HepG2 (cell line): ENCODE data around the gene POC1A. TPM values are rescaled to one million over a fixed set of nuclear protein-coding genes. Genes with fewer than 3 reads are reported as not detected.

Source experiments
- CC2D1A ChIP-seq: sonication (generic); formaldehyde crosslinking; IDR thresholded peaks from 2 replicates; pipeline ENCODE4 v1.8.1; 2023; ENCODE audit warnings: mild to moderate bottlenecking, missing genetic modification reagents
- GATA4 ChIP-seq: sonication (generic); IDR thresholded peaks from 2 replicates; pipeline ENCODE4 v1.6.1; 2016; ENCODE audit warnings: antibody characterized with exemption, low read depth, borderline replicate concordance
- HCFC1 ChIP-seq: fragments of 150-350 bp; IDR thresholded peaks from 2 replicates; pipeline ENCODE4 v1.6.1; 2014; ENCODE audit warnings: low read depth, low read length
- IRF1 ChIP-seq: sonication (generic); formaldehyde crosslinking; IDR thresholded peaks from 2 replicates; pipeline ENCODE4 v1.4.0; 2020; ENCODE audit warnings: low read depth, mild to moderate bottlenecking, missing genetic modification reagents
- MYNN ChIP-seq: sonication (generic); formaldehyde crosslinking; IDR thresholded peaks from 2 replicates; pipeline ENCODE4 v1.4.0; 2020; ENCODE audit warnings: mild to moderate bottlenecking, low read depth, missing genetic modification reagents
- RBAK ChIP-seq: sonication (generic); formaldehyde crosslinking; IDR thresholded peaks from 2 replicates; pipeline ENCODE4 v1.5.1; 2020; ENCODE audit warnings: mild to moderate bottlenecking, missing genetic modification reagents
- REST ChIP-seq, 2 experiments: IDR thresholded peaks; 2 replicates each; pipeline ENCODE4 v1.6.1; 2011 to 2012; ENCODE audit warnings: low read length in 2 of 2, borderline replicate concordance in 1 of 2, low read depth in 1 of 2, mild to moderate bottlenecking in 1 of 2, moderate library complexity in 1 of 2
- SMAD1 ChIP-seq: sonication (generic); formaldehyde crosslinking; IDR thresholded peaks from 2 replicates; pipeline ENCODE4 v1.4.0; 2020; ENCODE audit warnings: missing genetic modification reagents, low read depth, mild to moderate bottlenecking, borderline replicate concordance
- ZBTB7B ChIP-seq: sonication (generic); formaldehyde crosslinking; IDR thresholded peaks from 2 replicates; pipeline ENCODE4 v1.4.0; 2020; ENCODE audit warnings: missing genetic modification reagents
- ZNF225 ChIP-seq: sonication (generic); formaldehyde crosslinking; IDR thresholded peaks from 2 replicates; pipeline ENCODE4 v1.4.0; 2020; ENCODE audit warnings: mild to moderate bottlenecking, missing genetic modification reagents
- ZNF317 ChIP-seq: sonication (generic); formaldehyde crosslinking; IDR thresholded peaks from 2 replicates; pipeline ENCODE4 v1.5.0; 2020; ENCODE audit warnings: mild to moderate bottlenecking, missing genetic modification reagents
- ZNF510 ChIP-seq: sonication (generic); formaldehyde crosslinking; IDR thresholded peaks from 2 replicates; pipeline ENCODE4 v1.4.0; 2020; ENCODE audit warnings: low read depth, mild to moderate bottlenecking, missing genetic modification reagents
- ZNF546 ChIP-seq: sonication (generic); formaldehyde crosslinking; conservative IDR thresholded peaks from 2 replicates; pipeline ENCODE4 v1.8.1; 2023; ENCODE audit warnings: mild to moderate bottlenecking, missing genetic modification reagents
- ZNF674 ChIP-seq: sonication (generic); formaldehyde crosslinking; IDR thresholded peaks from 2 replicates; pipeline ENCODE4 v1.5.0; 2020; ENCODE audit warnings: low read depth, mild to moderate bottlenecking, missing genetic modification reagents
- ZNF839 ChIP-seq: sonication (generic); formaldehyde crosslinking; IDR thresholded peaks from 2 replicates; pipeline ENCODE4 v1.4.0; 2020; ENCODE audit warnings: missing genetic modification reagents, mild to moderate bottlenecking, borderline replicate concordance
- polyA plus RNA-seq, 8 experiments: library from polyadenylated mRNA; depleted of rRNA in 3 of 8; stranded (reverse) in 7 of 8; unstranded in 1 of 8; fragments of >200 nt; fragmentation: Illumina TruSeq in 4 of 8; extraction: Trizol in 4 of 8; gene quantifications; 2 replicates each; pipeline versions ENCODE4 v1.2.1 to v1.2.3, GENCODE V29; 2011 to 2016; ENCODE audit warnings: low read depth in 4 of 8, missing spikeins in 1 of 8, mixed read lengths in 1 of 8; ENCODE audit not compliant: insufficient read depth in 1 of 8
- total RNA-seq, 5 experiments: library from RNA; depleted of rRNA; stranded (reverse); fragments of >200 nt; fragmentation: Illumina TruSeq; extraction: Trizol; gene quantifications; 2 replicates each; pipeline ENCODE4 v1.2.3, GENCODE V29; 2016; ENCODE audit warnings: low read depth in 1 of 5
- TF ChIP-seq, protein P1 (sequence below): sonication (generic); formaldehyde crosslinking; IDR thresholded peaks from 2 replicates; pipeline ENCODE4 v1.8.0; 2022; ENCODE audit warnings: missing genetic modification reagents, mild to moderate bottlenecking, moderate library complexity, borderline replicate concordance
- TF ChIP-seq, protein P2 (sequence below): sonication (generic); formaldehyde crosslinking; IDR thresholded peaks from 2 replicates; pipeline ENCODE4 v1.5.1; 2020; ENCODE audit warnings: missing genetic modification reagents, mild to moderate bottlenecking, borderline replicate concordance
- TF ChIP-seq, protein P3 (sequence below): sonication (generic); formaldehyde crosslinking; IDR thresholded peaks from 2 replicates; pipeline ENCODE4 v1.4.0; 2020; ENCODE audit warnings: missing genetic modification reagents

Gene POC1A
- total and polyA plus RNA-seq, 2 of the 13 experiments (the other 11 are each of a cell fraction or from before 2014, with no cell fraction given) = 14.6 to 20.0 TPM

GRCh38 chr3:52039846-52040245, 114.4 kb downstream of the POC1A start (continued):
- TF ChIP-seq RBAK (CRISPR knock-in tag) = peak; percentile 85; the same call in 1 of the 2 replicates
- TF ChIP-seq, protein P1, sequence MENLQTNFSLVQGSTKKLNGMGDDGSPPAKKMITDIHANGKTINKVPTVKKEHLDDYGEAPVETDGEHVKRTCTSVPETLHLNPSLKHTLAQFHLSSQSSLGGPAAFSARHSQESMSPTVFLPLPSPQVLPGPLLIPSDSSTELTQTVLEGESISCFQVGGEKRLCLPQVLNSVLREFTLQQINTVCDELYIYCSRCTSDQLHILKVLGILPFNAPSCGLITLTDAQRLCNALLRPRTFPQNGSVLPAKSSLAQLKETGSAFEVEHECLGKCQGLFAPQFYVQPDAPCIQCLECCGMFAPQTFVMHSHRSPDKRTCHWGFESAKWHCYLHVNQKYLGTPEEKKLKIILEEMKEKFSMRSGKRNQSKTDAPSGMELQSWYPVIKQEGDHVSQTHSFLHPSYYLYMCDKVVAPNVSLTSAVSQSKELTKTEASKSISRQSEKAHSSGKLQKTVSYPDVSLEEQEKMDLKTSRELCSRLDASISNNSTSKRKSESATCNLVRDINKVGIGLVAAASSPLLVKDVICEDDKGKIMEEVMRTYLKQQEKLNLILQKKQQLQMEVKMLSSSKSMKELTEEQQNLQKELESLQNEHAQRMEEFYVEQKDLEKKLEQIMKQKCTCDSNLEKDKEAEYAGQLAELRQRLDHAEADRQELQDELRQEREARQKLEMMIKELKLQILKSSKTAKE (CRISPR knock-in tag) = no peak; the same call in 1 of the 2 replicates
- no peak for TF ChIP-seq MYNN (CRISPR knock-in tag)
- no peak for TF ChIP-seq CC2D1A (CRISPR knock-in tag)
- no peak for TF ChIP-seq HCFC1
- TF ChIP-seq ZNF317 (CRISPR knock-in tag) = no peak
- TF ChIP-seq, protein P2, sequence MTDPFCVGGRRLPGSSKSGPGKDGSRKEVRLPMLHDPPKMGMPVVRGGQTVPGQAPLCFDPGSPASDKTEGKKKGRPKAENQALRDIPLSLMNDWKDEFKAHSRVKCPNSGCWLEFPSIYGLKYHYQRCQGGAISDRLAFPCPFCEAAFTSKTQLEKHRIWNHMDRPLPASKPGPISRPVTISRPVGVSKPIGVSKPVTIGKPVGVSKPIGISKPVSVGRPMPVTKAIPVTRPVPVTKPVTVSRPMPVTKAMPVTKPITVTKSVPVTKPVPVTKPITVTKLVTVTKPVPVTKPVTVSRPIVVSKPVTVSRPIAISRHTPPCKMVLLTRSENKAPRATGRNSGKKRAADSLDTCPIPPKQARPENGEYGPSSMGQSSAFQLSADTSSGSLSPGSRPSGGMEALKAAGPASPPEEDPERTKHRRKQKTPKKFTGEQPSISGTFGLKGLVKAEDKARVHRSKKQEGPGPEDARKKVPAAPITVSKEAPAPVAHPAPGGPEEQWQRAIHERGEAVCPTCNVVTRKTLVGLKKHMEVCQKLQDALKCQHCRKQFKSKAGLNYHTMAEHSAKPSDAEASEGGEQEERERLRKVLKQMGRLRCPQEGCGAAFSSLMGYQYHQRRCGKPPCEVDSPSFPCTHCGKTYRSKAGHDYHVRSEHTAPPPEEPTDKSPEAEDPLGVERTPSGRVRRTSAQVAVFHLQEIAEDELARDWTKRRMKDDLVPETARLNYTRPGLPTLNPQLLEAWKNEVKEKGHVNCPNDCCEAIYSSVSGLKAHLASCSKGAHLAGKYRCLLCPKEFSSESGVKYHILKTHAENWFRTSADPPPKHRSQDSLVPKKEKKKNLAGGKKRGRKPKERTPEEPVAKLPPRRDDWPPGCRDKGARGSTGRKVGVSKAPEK (CRISPR knock-in tag) = no peak
- TF ChIP-seq GATA4 = no peak
- TF ChIP-seq ZNF546 (CRISPR knock-in tag) = no peak
- no peak for TF ChIP-seq ZNF510
- no peak for TF ChIP-seq ZNF225 (CRISPR knock-in tag)
- TF ChIP-seq IRF1 (CRISPR knock-in tag) = no peak
- TF ChIP-seq SMAD1 = no peak
- no peak for TF ChIP-seq ZNF674 (CRISPR knock-in tag)
- TF ChIP-seq REST (IDR thresholded peaks at IDR 0.05; ENCODE audit: borderline replicate concordance in 1 of 2, low read depth in 1 of 2, low read length in 2 of 2) = no peak
- TF ChIP-seq, protein P3, sequence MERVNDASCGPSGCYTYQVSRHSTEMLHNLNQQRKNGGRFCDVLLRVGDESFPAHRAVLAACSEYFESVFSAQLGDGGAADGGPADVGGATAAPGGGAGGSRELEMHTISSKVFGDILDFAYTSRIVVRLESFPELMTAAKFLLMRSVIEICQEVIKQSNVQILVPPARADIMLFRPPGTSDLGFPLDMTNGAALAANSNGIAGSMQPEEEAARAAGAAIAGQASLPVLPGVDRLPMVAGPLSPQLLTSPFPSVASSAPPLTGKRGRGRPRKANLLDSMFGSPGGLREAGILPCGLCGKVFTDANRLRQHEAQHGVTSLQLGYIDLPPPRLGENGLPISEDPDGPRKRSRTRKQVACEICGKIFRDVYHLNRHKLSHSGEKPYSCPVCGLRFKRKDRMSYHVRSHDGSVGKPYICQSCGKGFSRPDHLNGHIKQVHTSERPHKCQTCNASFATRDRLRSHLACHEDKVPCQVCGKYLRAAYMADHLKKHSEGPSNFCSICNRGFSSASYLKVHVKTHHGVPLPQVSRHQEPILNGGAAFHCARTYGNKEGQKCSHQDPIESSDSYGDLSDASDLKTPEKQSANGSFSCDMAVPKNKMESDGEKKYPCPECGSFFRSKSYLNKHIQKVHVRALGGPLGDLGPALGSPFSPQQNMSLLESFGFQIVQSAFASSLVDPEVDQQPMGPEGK (CRISPR knock-in tag) = peak; percentile 97
- TF ChIP-seq ZNF839 = no peak
- peak; percentile 48; the same call in 1 of the 2 replicates for TF ChIP-seq ZBTB7B
